Stimulated activated CD8-positive, alpha-beta memory T cell treated with anti-CD3 and anti-CD28 coated beads, Interleukin-15, amount 100 ng/mL, for 4 hours (primary cell): ENCODE results near the gene ELANE.

Experiments used
- DNase-seq, 2 donors: peaks; one replicate each; pipeline ENCODE4 v3.0.0-alpha.2; 2020; ENCODE audit warnings: low read depth in 2 of 2

Gene ELANE

DNA sequence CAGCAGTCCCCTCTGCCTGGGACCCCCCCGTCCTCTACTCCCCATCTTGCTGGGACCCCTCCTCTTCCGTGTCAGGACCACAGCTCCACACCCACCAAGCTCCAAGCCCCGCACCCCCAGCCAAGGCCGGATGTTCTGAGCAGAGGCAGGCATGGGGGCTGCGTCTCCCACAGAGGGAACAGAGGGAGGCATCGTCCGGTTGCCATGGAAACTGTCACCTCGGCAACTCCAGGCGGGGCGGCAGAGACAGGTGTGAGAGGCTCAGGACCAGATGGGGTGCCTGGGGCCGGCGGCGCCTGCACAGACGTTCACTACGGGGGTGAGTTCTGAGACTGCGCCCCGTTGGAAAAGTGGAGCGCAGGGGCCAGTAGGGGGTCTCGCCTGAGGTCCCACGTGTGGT lies 46.6 kb downstream of the ELANE start:
- DNase-seq, result no peak

DNA sequence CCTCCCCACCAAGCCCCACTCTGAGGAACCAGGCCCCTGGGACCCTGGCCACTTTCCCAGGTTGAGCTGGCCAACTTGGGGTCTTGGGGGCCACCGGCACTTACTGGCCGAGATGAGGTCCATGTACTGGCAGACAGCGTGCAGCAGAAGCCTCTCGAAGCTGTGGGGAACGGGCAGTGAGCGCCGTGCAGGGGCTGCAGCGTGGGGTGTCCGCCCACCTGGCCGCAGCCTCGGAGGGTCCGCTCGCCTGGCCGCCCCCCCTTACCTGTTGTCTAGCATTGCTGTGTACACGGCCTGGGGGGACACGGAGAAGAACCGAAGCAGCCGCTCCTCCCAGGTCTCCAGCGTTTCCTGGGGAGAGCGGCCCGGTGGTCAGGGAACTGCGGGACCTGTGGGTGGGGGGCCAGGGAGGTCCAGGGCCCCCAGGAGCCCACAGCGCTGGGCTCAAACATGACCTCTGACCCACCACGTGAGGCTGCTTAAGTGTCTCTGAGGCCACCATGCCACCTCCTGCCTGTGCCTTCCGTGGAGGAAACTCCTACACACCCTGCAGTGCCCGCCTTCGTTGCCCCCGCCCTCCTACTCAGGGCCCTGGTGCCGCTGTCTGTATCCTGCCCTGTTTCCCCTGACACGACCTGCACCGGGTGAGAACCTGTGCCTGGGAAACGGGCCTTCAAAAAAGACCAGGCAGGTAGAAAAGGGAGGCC lies 47.4 kb downstream of the ELANE start:
- DNase-seq, result no peak

DNA sequence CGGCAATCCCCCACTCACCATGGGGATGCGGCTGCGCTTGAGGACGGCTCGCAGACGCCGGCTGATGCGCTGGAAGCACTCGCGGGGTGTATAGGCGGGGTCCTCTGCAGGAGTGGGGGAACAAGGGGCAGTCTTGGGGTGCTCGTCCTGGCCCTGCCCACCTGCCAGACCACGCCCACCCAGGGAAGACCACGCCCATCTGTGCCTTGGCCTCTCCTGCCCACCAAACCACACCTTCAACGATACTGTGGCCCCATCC lies 47.9 kb downstream of the ELANE start:
- DNase-seq, result no peak

DNA sequence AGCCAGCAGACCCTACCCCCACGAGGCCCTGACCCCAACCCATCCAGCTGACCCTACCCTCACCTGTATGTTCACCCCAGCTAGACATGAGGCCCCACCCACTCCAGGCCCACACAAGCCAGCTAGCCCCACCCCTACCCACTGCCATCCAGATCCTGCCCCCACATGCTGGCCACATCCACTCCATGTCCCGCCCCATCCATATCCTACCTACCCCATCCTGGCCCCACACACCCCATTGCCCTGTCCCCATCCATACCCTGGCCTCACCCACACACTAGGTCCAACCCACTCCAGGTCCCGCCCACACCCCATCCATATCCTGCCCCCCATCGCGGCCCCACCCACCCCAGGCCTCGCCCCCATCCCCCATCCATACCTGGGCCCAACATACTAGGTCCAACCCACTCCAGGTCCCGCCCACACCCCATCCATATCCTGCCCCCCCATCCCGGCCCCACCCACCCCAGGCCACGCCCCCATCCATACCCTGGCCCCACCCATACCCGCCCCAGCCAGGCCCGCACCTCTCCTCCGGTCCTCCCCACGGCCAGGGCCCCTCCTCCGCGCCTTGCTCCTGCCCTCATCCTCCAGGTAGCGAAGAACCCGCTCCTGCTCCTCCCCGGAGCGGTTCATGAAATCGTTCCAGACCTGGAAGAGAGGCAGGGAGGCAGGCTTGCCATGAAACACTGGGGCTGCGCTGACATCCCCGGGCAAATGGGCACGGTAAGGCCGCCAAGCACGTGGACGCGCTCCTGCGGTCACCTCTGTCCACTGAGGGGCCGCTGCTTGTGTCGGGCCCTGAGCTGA lies 48.4 kb downstream of the ELANE start:
- no peak for DNase-seq

DNA sequence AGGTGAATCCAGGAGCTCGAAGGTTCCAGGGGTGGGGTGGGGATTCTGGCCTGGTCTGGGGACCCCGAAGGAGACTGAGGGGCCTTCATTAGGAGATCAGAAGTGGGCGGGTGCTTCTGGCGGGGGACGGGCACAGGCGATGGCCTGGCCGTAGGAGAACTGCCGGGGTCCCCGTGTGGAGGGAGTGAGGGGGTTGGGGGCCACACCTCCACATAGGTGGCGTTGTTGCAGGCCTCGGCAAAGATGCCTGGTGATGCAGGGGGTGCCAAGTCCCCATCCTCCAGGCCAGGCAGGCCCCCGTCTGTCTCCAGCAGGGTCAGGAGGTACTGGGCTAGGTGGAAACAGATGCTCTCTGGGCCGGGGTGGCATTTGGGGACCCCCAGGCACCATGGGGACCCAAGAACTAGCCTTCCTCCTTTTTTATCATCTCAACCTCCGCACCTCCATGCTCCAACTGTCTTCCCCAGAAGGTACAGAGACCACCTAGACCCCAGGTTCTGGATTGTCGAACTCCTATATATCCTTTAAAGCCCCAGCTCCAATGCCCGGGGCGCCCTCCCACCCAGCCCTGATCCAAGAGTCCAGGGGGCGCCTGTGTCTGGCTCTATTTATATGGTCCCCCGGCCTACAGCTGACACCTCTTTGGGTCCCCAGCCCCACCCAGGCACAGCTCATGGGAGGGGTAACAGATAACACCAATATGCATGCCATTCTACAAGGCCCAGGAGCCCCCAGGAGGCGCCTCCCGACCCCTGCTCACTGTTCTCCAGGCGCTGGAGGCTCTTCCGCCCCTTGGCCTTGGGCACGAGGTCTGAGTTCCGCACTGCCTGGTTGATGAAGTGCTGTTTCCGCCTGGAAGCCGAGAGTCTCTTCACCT lies 49.4 kb downstream of the ELANE start:
- no peak for DNase-seq

DNA sequence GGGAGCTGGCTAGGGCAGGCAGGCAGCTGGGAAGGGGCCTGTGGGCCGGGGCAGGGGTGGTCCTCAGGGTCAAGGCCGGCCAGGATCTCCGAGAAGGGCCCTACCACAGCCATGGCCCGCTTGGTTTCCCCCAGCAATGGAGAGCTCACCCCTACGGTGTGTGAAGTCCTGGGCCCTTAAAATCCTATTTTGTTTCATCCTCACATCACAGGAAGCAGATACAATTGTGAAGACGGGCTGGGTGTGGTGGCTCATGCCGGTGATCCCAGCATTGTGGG lies 49.9 kb downstream of the ELANE start:
- DNase-seq, result no peak

DNA sequence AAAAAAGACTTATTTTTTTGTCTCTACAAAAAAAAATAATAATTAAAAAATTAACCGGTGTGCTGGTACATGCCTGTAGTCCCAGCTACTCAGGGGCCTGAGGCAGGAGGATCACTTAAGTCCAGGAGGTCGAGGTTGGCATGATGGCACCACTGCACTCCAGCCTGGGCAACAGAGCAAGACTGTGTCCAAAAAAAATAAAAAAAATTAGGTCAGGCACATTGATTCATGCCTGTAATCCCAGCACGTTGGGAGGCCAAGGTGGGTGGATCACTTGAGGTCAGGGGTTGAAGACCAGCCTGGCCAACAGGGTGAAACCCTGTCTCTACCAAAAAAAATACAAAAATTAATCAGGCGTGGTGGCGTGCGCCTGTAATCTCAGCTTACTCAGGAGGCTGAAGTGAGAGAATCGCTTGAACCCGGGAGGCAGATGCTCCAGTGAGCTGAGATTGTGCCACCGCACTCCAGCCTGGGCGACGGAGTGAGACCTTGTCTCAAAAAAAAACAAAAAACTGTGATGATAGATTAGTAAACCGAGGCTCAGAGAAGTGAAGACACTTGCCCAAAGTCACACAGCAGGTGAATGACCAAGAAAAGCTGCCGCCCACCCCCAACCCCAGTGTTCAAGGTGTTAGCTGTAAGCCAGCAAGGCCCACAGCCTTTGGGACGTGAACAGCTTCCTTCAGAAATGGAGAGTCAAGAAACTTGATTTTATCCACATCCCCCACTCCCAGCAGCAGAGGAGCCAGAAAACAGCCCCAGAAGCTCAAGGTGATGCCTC lies 50.5 kb downstream of the ELANE start:
- DNase-seq, result no peak

DNA sequence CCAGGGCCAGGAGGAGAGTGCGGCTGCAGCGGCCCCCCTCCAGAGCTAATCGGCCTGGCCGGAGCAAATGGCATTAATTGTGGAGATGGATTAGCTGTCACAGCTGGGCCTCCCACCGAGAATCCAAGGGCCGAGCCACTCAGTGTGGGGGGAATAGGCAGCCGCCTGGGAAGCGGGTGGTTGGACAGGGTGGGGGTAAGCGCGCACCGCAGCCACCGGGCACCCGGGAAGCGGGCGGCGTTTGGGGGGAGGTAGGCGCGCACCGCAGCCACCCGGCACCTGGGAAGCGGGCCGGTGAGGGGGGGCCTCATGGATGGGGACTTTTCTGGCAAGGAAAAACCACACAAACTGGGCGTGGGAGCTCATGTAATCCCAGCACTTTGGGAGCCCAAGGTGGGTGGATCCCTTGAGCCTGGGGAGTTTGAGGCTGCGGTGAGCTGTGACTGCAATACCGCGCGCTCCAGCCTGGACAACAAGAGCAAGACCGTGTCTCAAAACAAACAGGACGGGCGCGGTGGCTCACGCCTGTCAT lies 51.2 kb downstream of the ELANE start:
- DNase-seq, result no peak

DNA sequence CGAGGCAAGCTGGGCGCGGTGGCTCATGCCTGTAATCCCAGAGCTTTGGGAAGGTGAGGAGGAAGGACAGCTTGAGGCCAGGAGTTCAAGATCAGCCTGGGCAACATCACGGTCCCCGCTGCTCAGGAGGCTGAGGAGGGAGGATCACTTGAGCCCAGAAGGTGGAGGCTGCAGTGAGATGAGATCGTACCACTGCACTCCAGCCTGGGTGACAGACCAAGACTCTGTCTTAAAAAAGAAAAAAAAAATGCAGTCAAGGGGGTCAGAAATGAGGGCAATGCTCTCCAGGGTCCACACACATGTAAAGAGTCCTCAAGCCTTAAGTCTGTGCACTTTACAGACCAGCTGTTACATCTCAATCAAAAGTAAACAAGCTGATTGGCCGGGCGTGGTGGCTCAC lies 52.4 kb downstream of the ELANE start:
- DNase-seq, result no peak
